PC-3 (cell line): ENCODE measurements around the gene TUBGCP2. TPM values are rescaled to one million over a fixed set of nuclear protein-coding genes. Genes with fewer than 3 reads are reported as not detected.

ENCODE experiments used
- ATAC-seq: fragments of 200-7000 bp; cut with Tn5 transposase; 2 replicates; pipeline ENCODE4 v1.9.1; 2020; ENCODE audit warnings: mild to moderate bottlenecking, moderate library complexity
- BruUV-seq: library from RNA; stranded (reverse); fragments of 400-500 nt; replicated peaks from 2 replicates; lab custom pipeline; 2021; lab: Mats Ljungman, UMichigan
- CTCF ChIA-PET: fragments of 300-600 bp; sonication (Branson Sonifier 250); formaldehyde crosslinking; loops from one replicate; lab custom pipeline; 2022; ENCODE audit warnings: antibody characterized with exemption; lab: Charles Lee
- POLR2A ChIA-PET: fragments of 300-600 bp; sonication (Branson Sonifier 250); formaldehyde crosslinking; loops from one replicate; lab custom pipeline; 2022; ENCODE audit warnings: antibody characterized with exemption; ENCODE audit not compliant: unreplicated experiment; lab: Charles Lee
- DNase-seq: peaks from one replicate; pipeline ENCODE4 v3.0.0-alpha.2; 2015
- H2AFZ ChIP-seq: fragments of 300-600 bp; sonication (generic); 2 replicates; pipeline ENCODE4 v1.6.0; 2016; ENCODE audit warnings: antibody characterized with exemption, low read length
- H3F3A ChIP-seq: fragments of 300-600 bp; sonication (generic); one replicate; pipeline ENCODE4 v1.6.0; 2017; ENCODE audit warnings: antibody characterized with exemption, low read length, control low read depth, mild to moderate bottlenecking; ENCODE audit not compliant: unreplicated experiment
- H3K27ac ChIP-seq: fragments of 300-600 bp; sonication (generic); 2 replicates; pipeline ENCODE4 v1.5.1; 2016; ENCODE audit warnings: mild to moderate bottlenecking, low read length
- H3K27me3 ChIP-seq: fragments of 300-600 bp; sonication (generic); 2 replicates; pipeline ENCODE4 v1.6.1; 2016; ENCODE audit warnings: low read length, mixed read lengths
- H3K36me3 ChIP-seq: fragments of 300-600 bp; sonication (generic); 2 replicates; pipeline ENCODE4 v1.6.1; 2016; ENCODE audit warnings: low read depth, mixed run types, low read length, mixed read lengths
- H3K4me1 ChIP-seq: fragments of 300-600 bp; sonication (generic); 2 replicates; pipeline ENCODE4 v1.5.1; 2016; ENCODE audit warnings: low read length; ENCODE audit not compliant: insufficient read depth
- H3K4me2 ChIP-seq: fragments of 300-600 bp; sonication (generic); 2 replicates; pipeline ENCODE4 v1.6.0; 2016; ENCODE audit warnings: low read length
- H3K4me3 ChIP-seq: fragments of 300-600 bp; sonication (generic); 2 replicates; pipeline ENCODE4 v1.5.1; 2016; ENCODE audit warnings: mild to moderate bottlenecking, low read length, mixed read lengths
- H3K79me2 ChIP-seq: fragments of 300-600 bp; sonication (generic); 2 replicates; pipeline ENCODE4 v1.6.1; 2017; ENCODE audit warnings: low read length, mixed read lengths
- H3K9ac ChIP-seq: fragments of 300-600 bp; sonication (generic); 2 replicates; pipeline ENCODE4 v1.6.0; 2016; ENCODE audit warnings: mild to moderate bottlenecking, low read length
- H3K9me2 ChIP-seq: fragments of 300-600 bp; sonication (generic); replicated peaks from 2 replicates; pipeline ENCODE4 v1.6.1; 2016; ENCODE audit warnings: mixed run types, low read length, mixed read lengths
- H3K9me3 ChIP-seq: fragments of 300-600 bp; sonication (generic); 2 replicates; pipeline ENCODE4 v1.6.1; 2016; ENCODE audit warnings: low read length, mixed read lengths
- H4K20me1 ChIP-seq: fragments of 300-600 bp; sonication (generic); 2 replicates; pipeline ENCODE4 v1.6.1; 2016; ENCODE audit warnings: low read length, mixed read lengths
- EZH2 ChIP-seq: fragments of 300-600 bp; sonication (generic); IDR thresholded peaks from one replicate; pipeline ENCODE4 v1.6.1; 2017; ENCODE audit warnings: antibody characterized with exemption, mild to moderate bottlenecking, low read length; ENCODE audit not compliant: unreplicated experiment
- EZH2phosphoT487 ChIP-seq: fragments of 300-600 bp; sonication (generic); IDR thresholded peaks from 2 replicates; pipeline ENCODE4 v1.6.1; 2018; ENCODE audit warnings: mild to moderate bottlenecking, antibody characterized with exemption, low read length, borderline replicate concordance
- intact Hi-C: fragments of 100-400 bp; cut with micrococcal nuclease; formaldehyde crosslinking; loops from 2 replicates; pipeline ENCODE4 v1.9.0; 2023
- total RNA-seq: library from RNA; depleted of rRNA; stranded (reverse); fragments of >200 nt; gene quantifications from 2 replicates; pipeline ENCODE4 v1.2.3, GENCODE V29; 2014
- TF ChIP-seq, protein P1 (sequence below): fragments of 300-600 bp; sonication (generic); conservative IDR thresholded peaks from 2 replicates; pipeline ENCODE4 v1.5.1; 2017; ENCODE audit warnings: antibody characterized with exemption, low read depth, mild to moderate bottlenecking, low read length

TUBGCP2 gene
- total RNA-seq, 1 experiment from 2014 or later, result 72.9 TPM

GRCh38 chr10:133247681-133248333 is 60.9 kb downstream of the TUBGCP2 start:
- Histone ChIP-seq H3K4me3 (no peak overlapping the region), H3K27me3 (no peaks in the 10 kb centered on the region), H4K20me1 (no peaks in the 10 kb centered on the region), H3K9me3 (no peaks in the 10 kb centered on the region), H3K9me2 (no peaks in the 10 kb centered on the region), H3K4me2 (no peak overlapping the region), H3K36me3 (no peaks in the 10 kb centered on the region), H3K9ac (no peak overlapping the region), H2AFZ (no peak overlapping the region), H3K27ac (no peak overlapping the region), H3K4me1 (no peaks in the 10 kb centered on the region), H3K79me2 (no peaks in the 10 kb centered on the region), H3F3A (no peaks in the 10 kb centered on the region)
- DNase-seq (no peak), ATAC-seq (no peak)
- POLR2A ChIA-PET, result no interaction called here
- intact Hi-C loops, result no loop called here
- BruUV-seq, result no TSS peak
- TF ChIP-seq EZH2phosphoT487 (no peak), EZH2 (no peak)
- TF ChIP-seq, protein P1, sequence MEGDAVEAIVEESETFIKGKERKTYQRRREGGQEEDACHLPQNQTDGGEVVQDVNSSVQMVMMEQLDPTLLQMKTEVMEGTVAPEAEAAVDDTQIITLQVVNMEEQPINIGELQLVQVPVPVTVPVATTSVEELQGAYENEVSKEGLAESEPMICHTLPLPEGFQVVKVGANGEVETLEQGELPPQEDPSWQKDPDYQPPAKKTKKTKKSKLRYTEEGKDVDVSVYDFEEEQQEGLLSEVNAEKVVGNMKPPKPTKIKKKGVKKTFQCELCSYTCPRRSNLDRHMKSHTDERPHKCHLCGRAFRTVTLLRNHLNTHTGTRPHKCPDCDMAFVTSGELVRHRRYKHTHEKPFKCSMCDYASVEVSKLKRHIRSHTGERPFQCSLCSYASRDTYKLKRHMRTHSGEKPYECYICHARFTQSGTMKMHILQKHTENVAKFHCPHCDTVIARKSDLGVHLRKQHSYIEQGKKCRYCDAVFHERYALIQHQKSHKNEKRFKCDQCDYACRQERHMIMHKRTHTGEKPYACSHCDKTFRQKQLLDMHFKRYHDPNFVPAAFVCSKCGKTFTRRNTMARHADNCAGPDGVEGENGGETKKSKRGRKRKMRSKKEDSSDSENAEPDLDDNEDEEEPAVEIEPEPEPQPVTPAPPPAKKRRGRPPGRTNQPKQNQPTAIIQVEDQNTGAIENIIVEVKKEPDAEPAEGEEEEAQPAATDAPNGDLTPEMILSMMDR, result no peak
- CTCF ChIA-PET, result no interaction called here

DNA sequence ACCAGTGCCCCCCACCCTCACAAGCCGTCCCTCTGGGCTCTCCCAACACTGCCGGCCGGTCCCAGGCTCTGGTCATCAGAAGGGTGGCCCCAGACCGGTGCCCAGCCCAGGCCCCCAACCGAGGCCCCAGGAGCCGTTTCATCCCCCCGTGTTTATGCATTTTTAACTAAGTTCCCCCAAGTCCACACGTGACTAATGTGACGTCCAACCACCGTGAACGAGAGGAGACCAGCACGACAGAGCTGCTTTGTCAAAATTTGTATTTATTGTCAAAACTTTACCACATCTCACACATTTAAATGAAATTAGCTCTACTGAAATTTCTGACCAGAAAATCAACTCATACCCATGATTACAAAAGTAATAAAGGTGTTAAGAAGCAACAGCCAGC is 62.4 kb downstream of the TUBGCP2 start:
- ChIA-PET CTCF (no interaction called here), POLR2A (no interaction called here)
- Histone ChIP-seq H3K4me3 (no peak overlapping the region), H4K20me1 (no peaks in the 10 kb centered on the region), H3K9ac (no peak overlapping the region), H3K9me3 (no peaks in the 10 kb centered on the region), H3K9me2 (no peaks in the 10 kb centered on the region), H3K4me2 (no peak overlapping the region), H3K27ac (no peak overlapping the region), H3K4me1 (no peaks in the 10 kb centered on the region), H3K36me3 (no peaks in the 10 kb centered on the region), H2AFZ (no peak overlapping the region), H3K79me2 (no peaks in the 10 kb centered on the region), H3K27me3 (no peaks in the 10 kb centered on the region), H3F3A (no peaks in the 10 kb centered on the region)
- intact Hi-C loops, result no loop called here
- TF ChIP-seq EZH2phosphoT487 (no peak), EZH2 (no peak)
- TF ChIP-seq, protein P1, result no peak
- no peak for DNase-seq
- no peak for ATAC-seq
- no TSS peak for BruUV-seq

- Histone ChIP-seq H3K4me1 (no peaks in the 10 kb centered on the region), H3F3A (no peaks in the 10 kb centered on the region), H3K36me3 (no peaks in the 10 kb centered on the region), H3K9me2 (no peaks in the 10 kb centered on the region), H3K9ac (no peak overlapping the region), H3K9me3 (no peaks in the 10 kb centered on the region), H3K27me3 (no peaks in the 10 kb centered on the region), H3K79me2 (no peaks in the 10 kb centered on the region), H3K27ac (no peak overlapping the region), H4K20me1 (no peaks in the 10 kb centered on the region), H2AFZ (no peak overlapping the region), H3K4me3 (no peak overlapping the region), H3K4me2 (no peak overlapping the region)
- ChIA-PET CTCF (no interaction called here), POLR2A (no interaction called here)
- no TSS peak for BruUV-seq
- ATAC-seq, result no peak
- intact Hi-C loops, result no loop called here
- TF ChIP-seq EZH2, result no peak
- TF ChIP-seq, protein P1, result no peak
- TF ChIP-seq EZH2phosphoT487, result no peak
- DNase-seq, result no peak
Measured at GRCh38 chr10:133245439-133246235, 63.0 kb downstream of the TUBGCP2 start.
